Fibroblast of lung (primary cell): Measurements from ENCODE around the gene RHBDF2. TPM values are rescaled to one million over a fixed set of nuclear protein-coding genes. Genes with fewer than 3 reads are reported as not detected.

ENCODE experiments used
- DNase-seq, 2 donors: peaks; one replicate each; pipeline versions ENCODE4 v3.0.0 to v3.0.0-alpha.2; 2010; ENCODE audit warnings: low read depth in 2 of 2
- H2AFZ ChIP-seq: 2 replicates; pipeline ENCODE4 v1.5.1; 2012; ENCODE audit warnings: low read length, control low read depth, inconsistent platforms
- H3K27ac ChIP-seq: 2 replicates; pipeline ENCODE4 v1.5.1; 2011; ENCODE audit warnings: low read length, control low read depth; ENCODE audit not compliant: insufficient read depth
- H3K27me3 ChIP-seq: 2 replicates; pipeline ENCODE4 v1.5.1; 2011; ENCODE audit warnings: mild to moderate bottlenecking, low read length; ENCODE audit not compliant: control insufficient read depth, insufficient read depth
- H3K36me3 ChIP-seq: 2 replicates; pipeline ENCODE4 v1.5.1; 2011; ENCODE audit warnings: low read length; ENCODE audit not compliant: control insufficient read depth, insufficient read depth
- H3K4me1 ChIP-seq: 2 replicates; pipeline ENCODE4 v1.5.1; 2011; ENCODE audit warnings: low read length; ENCODE audit not compliant: control insufficient read depth, insufficient read depth; ENCODE audit errors: extremely low read depth
- H3K4me2 ChIP-seq: 2 replicates; pipeline ENCODE4 v1.5.1; 2011; ENCODE audit warnings: low read length, control low read depth; ENCODE audit not compliant: insufficient read depth; ENCODE audit errors: extremely low read depth
- H3K4me3 ChIP-seq, 4 experiments: fragments of 200-600 bp in 1 of 4; sonication (generic) in 1 of 4; replicated peaks in 1 of 4; 2 replicates each; pipeline ENCODE4 v1.5.1; 2011 to 2016; ENCODE audit warnings: low read length in 4 of 4, low read depth in 3 of 4, mild to moderate bottlenecking in 3 of 4, control low read depth in 2 of 4, inconsistent platforms in 1 of 4, mixed read lengths in 1 of 4; ENCODE audit not compliant: insufficient read depth in 1 of 4; ENCODE audit errors: control extremely low read depth in 1 of 4
- H3K79me2 ChIP-seq: 2 replicates; pipeline ENCODE4 v1.5.1; 2012; ENCODE audit warnings: mild to moderate bottlenecking, low read length, inconsistent platforms; ENCODE audit not compliant: control insufficient read depth, insufficient read depth
- H3K9ac ChIP-seq: 2 replicates; pipeline ENCODE4 v1.5.1; 2011; ENCODE audit warnings: mild to moderate bottlenecking, low read length, control low read depth; ENCODE audit not compliant: insufficient read depth
- H3K9me3 ChIP-seq: 2 replicates; pipeline ENCODE4 v1.5.1; 2012; ENCODE audit warnings: low read depth, low read length; ENCODE audit not compliant: control insufficient read depth, insufficient read depth
- H4K20me1 ChIP-seq: 2 replicates; pipeline ENCODE4 v1.5.1; 2011; ENCODE audit warnings: low read length; ENCODE audit not compliant: control insufficient read depth, insufficient read depth; ENCODE audit errors: extremely low read depth
- EZH2 ChIP-seq: IDR thresholded peaks from 2 replicates; pipeline ENCODE4 v1.5.1; 2012; ENCODE audit warnings: low read length, control low read depth, mild to moderate bottlenecking; ENCODE audit errors: missing control alignments
- polyA plus RNA-seq, 2 donors: library from polyadenylated mRNA; depleted of rRNA in 1 of 2; stranded (reverse) in 1 of 2; unstranded in 1 of 2; fragments of >200 nt; gene quantifications; 2 replicates each; pipeline ENCODE4 v1.2.1, GENCODE V29; 2011 to 2012; ENCODE audit warnings: missing spikeins in 1 of 2
- total RNA-seq: library from RNA; depleted of rRNA; stranded (reverse); fragments of >200 nt; gene quantifications from 2 replicates; pipeline ENCODE4 v1.2.1, GENCODE V29; 2014
- TF ChIP-seq, protein P1 (sequence below), 2 donors: IDR thresholded peaks in 1 of 2; conservative IDR thresholded peaks in 1 of 2; 1 replicate in 1 of 2; 2 replicates in 1 of 2; pipeline ENCODE4 v1.5.1; 2011 to 2012; ENCODE audit warnings: low read length in 2 of 2, control low read depth in 1 of 2, inconsistent platforms in 1 of 2, low read depth in 1 of 2, mild to moderate bottlenecking in 1 of 2

Gene RHBDF2
- total and polyA plus RNA-seq, 2 donors (not counting 1 experiment from before 2014, with no cell fraction given): 0.94 to 5.1 TPM

DNA sequence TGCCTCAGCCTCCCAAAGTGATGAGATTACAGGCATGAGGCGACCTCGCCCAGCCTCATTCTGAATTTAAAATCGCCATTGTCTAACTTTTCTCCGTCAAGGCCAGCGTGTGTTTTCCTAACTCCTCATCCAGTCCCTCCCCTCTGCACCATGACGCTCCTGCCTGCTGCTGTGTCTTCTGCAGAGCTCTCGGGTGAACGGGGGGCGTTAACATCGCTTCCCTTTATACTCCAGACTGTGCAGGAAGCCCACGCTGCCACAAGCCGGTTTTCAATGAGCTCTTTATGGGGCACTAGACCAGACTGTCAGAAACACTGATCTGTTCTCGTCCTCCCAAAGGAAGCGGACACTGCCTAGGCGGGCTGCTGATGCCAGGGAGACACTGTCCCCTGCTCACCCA, 20.6 kb downstream of the RHBDF2 start:
- Histone ChIP-seq H3K36me3 (no peaks in the 10 kb centered on the region), H3K27me3 (no peaks in the 10 kb centered on the region), H3K9me3 (no peaks in the 10 kb centered on the region), H3K4me3 (no peak overlapping the region), H3K79me2 (no peaks in the 10 kb centered on the region), H2AFZ (peak overlapping the region; percentile 18), H3K4me1 (peaks cover 4% of the 10 kb centered on the region), H3K4me2 (no peak overlapping the region), H3K9ac (no peak overlapping the region), H3K27ac (no peak overlapping the region), H4K20me1 (no peaks in the 10 kb centered on the region)
- DNase-seq: peak in 1 of 2 donors; percentile 29
- TF ChIP-seq, protein P1, sequence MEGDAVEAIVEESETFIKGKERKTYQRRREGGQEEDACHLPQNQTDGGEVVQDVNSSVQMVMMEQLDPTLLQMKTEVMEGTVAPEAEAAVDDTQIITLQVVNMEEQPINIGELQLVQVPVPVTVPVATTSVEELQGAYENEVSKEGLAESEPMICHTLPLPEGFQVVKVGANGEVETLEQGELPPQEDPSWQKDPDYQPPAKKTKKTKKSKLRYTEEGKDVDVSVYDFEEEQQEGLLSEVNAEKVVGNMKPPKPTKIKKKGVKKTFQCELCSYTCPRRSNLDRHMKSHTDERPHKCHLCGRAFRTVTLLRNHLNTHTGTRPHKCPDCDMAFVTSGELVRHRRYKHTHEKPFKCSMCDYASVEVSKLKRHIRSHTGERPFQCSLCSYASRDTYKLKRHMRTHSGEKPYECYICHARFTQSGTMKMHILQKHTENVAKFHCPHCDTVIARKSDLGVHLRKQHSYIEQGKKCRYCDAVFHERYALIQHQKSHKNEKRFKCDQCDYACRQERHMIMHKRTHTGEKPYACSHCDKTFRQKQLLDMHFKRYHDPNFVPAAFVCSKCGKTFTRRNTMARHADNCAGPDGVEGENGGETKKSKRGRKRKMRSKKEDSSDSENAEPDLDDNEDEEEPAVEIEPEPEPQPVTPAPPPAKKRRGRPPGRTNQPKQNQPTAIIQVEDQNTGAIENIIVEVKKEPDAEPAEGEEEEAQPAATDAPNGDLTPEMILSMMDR (conservative IDR thresholded peaks at IDR 0.05 in 1 of 2, IDR thresholded peaks at IDR 0.05 in 1 of 2; ENCODE audit: low read depth in 1 of 2, low read length in 2 of 2): no peak
- no peak for TF ChIP-seq EZH2

DNA sequence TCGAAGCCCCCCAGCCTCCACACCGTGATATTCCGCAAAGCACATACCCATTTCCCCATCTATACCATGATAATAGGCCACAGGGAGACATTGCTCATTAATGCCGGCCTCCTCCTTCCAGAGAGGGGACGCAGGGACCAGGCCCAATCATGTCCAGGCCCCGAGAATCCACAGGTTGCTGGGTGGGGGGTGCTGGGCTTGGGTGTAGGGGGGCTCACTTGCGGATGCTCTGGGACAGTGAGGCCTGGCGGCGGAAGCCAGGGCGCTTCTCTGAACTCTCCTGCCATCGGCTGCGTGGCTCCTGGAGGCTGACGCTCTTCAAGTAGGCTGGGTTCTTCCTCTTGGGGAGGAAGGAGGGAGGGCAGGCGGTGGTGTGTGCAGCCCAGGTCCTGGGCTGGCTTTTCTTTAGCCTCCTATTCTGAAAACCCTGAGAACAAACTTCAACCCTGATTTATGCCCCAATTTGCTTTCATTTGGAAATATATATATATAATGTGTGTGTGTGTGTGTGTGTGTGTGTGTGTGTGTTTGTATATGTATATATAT, 21.6 kb downstream of the RHBDF2 start:
- H3K27ac ChIP-seq: no peak overlapping the region
- H2AFZ ChIP-seq: no peak overlapping the region
- no peaks in the 10 kb centered on the region for H3K9me3 ChIP-seq
- H3K79me2 ChIP-seq: no peaks in the 10 kb centered on the region
- H4K20me1 ChIP-seq: no peaks in the 10 kb centered on the region
- H3K36me3 ChIP-seq: no peaks in the 10 kb centered on the region
- no peaks in the 10 kb centered on the region for H3K27me3 ChIP-seq
- H3K9ac ChIP-seq: no peak overlapping the region
- no peak overlapping the region for H3K4me2 ChIP-seq
- no peaks in the 10 kb centered on the region for H3K4me1 ChIP-seq
- no peak overlapping the region for H3K4me3 ChIP-seq
- no peak for DNase-seq
- TF ChIP-seq EZH2: no peak
- TF ChIP-seq, protein P1 (conservative IDR thresholded peaks at IDR 0.05 in 1 of 2, IDR thresholded peaks at IDR 0.05 in 1 of 2; ENCODE audit: low read depth in 1 of 2, low read length in 2 of 2): no peak

DNA sequence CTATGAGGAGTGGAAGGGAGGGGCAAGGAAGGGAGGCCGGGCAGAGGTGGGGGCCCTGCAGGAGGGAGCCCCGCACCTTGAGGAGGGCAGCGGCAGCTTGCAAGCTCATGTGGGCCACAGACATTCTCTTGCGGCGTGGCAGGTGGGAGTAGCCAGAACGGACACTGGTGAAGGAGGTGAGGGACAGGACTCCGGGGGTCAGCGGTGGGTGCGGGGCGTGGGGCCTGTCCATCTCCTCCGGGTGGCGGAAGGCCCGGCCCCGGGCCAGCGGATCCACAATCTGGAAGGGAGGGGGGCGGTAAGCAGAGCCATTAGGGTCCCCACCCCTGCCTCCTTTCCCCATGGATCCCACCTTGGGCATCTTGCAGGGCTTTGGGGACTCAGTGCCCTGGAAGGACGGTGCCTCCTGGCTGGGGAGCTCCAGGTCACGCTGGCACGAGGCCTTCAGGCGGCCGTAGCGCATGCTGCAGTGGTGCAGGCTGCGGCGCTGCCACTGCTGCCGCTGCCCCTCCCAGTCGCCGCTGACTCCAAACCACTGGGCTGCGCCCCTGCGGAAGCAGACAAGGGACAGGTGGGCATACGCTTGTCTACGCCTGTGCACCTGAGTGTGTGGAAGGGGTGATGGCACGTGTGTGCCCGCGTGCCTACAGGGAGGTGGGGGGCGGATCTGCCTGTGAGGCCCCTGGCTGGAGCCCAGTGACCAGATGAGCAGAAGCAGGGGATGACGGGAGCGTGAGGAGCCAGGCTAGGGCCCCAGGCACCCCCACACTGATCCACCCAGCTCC, 22.3 kb downstream of the RHBDF2 start:
- Histone ChIP-seq H3K27ac (no peak overlapping the region), H3K27me3 (no peaks in the 10 kb centered on the region), H3K36me3 (no peaks in the 10 kb centered on the region), H3K9ac (no peak overlapping the region), H3K4me1 (no peaks in the 10 kb centered on the region), H3K4me2 (no peak overlapping the region), H2AFZ (no peak overlapping the region), H3K79me2 (no peaks in the 10 kb centered on the region), H3K4me3 (no peak overlapping the region), H4K20me1 (no peaks in the 10 kb centered on the region), H3K9me3 (no peaks in the 10 kb centered on the region)
- no peak for DNase-seq
- TF ChIP-seq, protein P1 (conservative IDR thresholded peaks at IDR 0.05 in 1 of 2, IDR thresholded peaks at IDR 0.05 in 1 of 2; ENCODE audit: low read depth in 1 of 2, low read length in 2 of 2): no peak
- TF ChIP-seq EZH2: no peak
